RPMI8226 (cell line): ENCODE data around the gene MPP2.
A peak's percentile ranks its signal among the peaks of the same experiment; 100 is the strongest.

Source experiments
- DNase-seq: peaks from one replicate; pipeline ENCODE4 v3.0.0-alpha.2; 2015

MPP2 gene

GRCh38 chr17:43842975-43843325 lies 64.4 kb downstream of the MPP2 start:
- no peak for DNase-seq

- DNase-seq, result peak; percentile 35
Observed at GRCh38 chr17:43842091-43842974, 65.0 kb downstream of the MPP2 start.

GRCh38 chr17:43841282-43841681 lies 66.1 kb downstream of the MPP2 start:
- no peak for DNase-seq

GRCh38 chr17:43840814-43841213 lies 66.5 kb downstream of the MPP2 start:
- DNase-seq, result no peak

GRCh38 chr17:43839670-43840108 lies 67.6 kb downstream of the MPP2 start:
- peak; percentile 72 for DNase-seq

GRCh38 chr17:43834106-43834505 lies 73.2 kb downstream of the MPP2 start:
- no peak for DNase-seq

GRCh38 chr17:43832976-43833829 lies 74.1 kb downstream of the MPP2 start, which contains the start of gene MPP3:
Gene MPP3, minus strand, starts transcription at chr17:43833146. Its CDS starts 1,240 bp downstream, at chr17:43831906.
- DNase-seq, result peak; percentile 77

- no peak for DNase-seq
Observed at GRCh38 chr17:43832168-43832975, 75.0 kb downstream of the MPP2 start.

GRCh38 chr17:43831633-43832032 lies 75.7 kb downstream of the MPP2 start:
- DNase-seq, result no peak

- no peak for DNase-seq
Observed at GRCh38 chr17:43830510-43831140, 76.7 kb downstream of the MPP2 start.

GRCh38 chr17:43829738-43830137 lies 77.6 kb downstream of the MPP2 start:
- DNase-seq, result no peak

GRCh38 chr17:43827596-43827995 lies 79.7 kb downstream of the MPP2 start:
- no peak for DNase-seq

GRCh38 chr17:43826206-43826605 lies 81.1 kb downstream of the MPP2 start:
- DNase-seq, result no peak

- no peak for DNase-seq
Observed at GRCh38 chr17:43825567-43825966, 81.8 kb downstream of the MPP2 start.
